Endothelial cell of umbilical vein (primary cell): Measurements from ENCODE around the gene PM20D1.

Experiments used
- EZH2 ChIP-seq: IDR thresholded peaks from 2 replicates; pipeline ENCODE4 v1.6.1; 2012; ENCODE audit warnings: borderline replicate concordance, low read depth, mild to moderate bottlenecking, moderate library complexity, low read length, inconsistent platforms; ENCODE audit not compliant: severe bottlenecking
- POLR2AphosphoS5 ChIP-seq: IDR thresholded peaks from 2 replicates; pipeline ENCODE4 v1.6.1; 2012; ENCODE audit warnings: low read depth, mild to moderate bottlenecking, control low read depth, low read length, moderate library complexity; ENCODE audit not compliant: insufficient read depth
- TF ChIP-seq, protein P1 (sequence below), 2 donors: IDR thresholded peaks; 1 replicate in 1 of 2; 2 replicates in 1 of 2; pipeline ENCODE4 v1.5.1; 2011; ENCODE audit warnings: low read length in 2 of 2, mild to moderate bottlenecking in 2 of 2, moderate library complexity in 2 of 2, control low read depth in 1 of 2, inconsistent platforms in 1 of 2, low read depth in 1 of 2; ENCODE audit not compliant: insufficient read depth in 1 of 2; ENCODE audit errors: extremely low read depth in 1 of 2

- TF ChIP-seq, protein P1, sequence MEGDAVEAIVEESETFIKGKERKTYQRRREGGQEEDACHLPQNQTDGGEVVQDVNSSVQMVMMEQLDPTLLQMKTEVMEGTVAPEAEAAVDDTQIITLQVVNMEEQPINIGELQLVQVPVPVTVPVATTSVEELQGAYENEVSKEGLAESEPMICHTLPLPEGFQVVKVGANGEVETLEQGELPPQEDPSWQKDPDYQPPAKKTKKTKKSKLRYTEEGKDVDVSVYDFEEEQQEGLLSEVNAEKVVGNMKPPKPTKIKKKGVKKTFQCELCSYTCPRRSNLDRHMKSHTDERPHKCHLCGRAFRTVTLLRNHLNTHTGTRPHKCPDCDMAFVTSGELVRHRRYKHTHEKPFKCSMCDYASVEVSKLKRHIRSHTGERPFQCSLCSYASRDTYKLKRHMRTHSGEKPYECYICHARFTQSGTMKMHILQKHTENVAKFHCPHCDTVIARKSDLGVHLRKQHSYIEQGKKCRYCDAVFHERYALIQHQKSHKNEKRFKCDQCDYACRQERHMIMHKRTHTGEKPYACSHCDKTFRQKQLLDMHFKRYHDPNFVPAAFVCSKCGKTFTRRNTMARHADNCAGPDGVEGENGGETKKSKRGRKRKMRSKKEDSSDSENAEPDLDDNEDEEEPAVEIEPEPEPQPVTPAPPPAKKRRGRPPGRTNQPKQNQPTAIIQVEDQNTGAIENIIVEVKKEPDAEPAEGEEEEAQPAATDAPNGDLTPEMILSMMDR (IDR thresholded peaks at IDR 0.05; ENCODE audit: extremely low read depth in 1 of 2, insufficient read depth in 1 of 2, low read depth in 1 of 2, low read length in 2 of 2): no peak
- no peak for TF ChIP-seq POLR2AphosphoS5
- TF ChIP-seq EZH2: no peak
These were observed 44.7 kb downstream of the PM20D1 start for GRCh38 chr1:205805082-205805711.
